ENCODE results near the gene MGAT5B. TPM values are rescaled to one million over a fixed set of nuclear protein-coding genes. Genes with fewer than 3 reads are reported as not detected.

The MGAT5B gene
- total and polyA plus RNA-seq, 4 experiments from 2014 or later, result 0.25 to 2.4 (median 1.8) TPM; not detected in 1

- Histone ChIP-seq H3K27ac (ENCODE audit: low read depth, low read length) (no peak overlapping the region), H3K4me1 (ENCODE audit: insufficient read depth, low read length) (no peaks in the 10 kb centered on the region), H3K27me3 (ENCODE audit: insufficient read depth, low read length) (no peaks in the 10 kb centered on the region), H3K4me3 (ENCODE audit: low read length in 2 of 2) (no peak overlapping the region), H3K9me3 (ENCODE audit: control insufficient read depth in 1 of 2, low read length in 2 of 2) (no peaks in the 10 kb centered on the region), H3K36me3 (ENCODE audit: insufficient read depth, low read length) (no peaks in the 10 kb centered on the region)
- no peak for DNase-seq
- intact Hi-C loops (cut with micrococcal nuclease), result no loop called here
- CTCF ChIA-PET (ENCODE audit: partially characterized antibody), result no interaction called here
- peaks cover 0 to 1% (median 0%) of the 10 kb centered on the region in 4 donors for H3K4me1 Mint-ChIP-seq
- POLR2A ChIA-PET (ENCODE audit: partially characterized antibody), result no interaction called here
- H3K27ac Mint-ChIP-seq, result no peak overlapping the region
- H3K9me3 Mint-ChIP-seq, result peaks cover 0 to 6% (median 1%) of the 10 kb centered on the region in 8 donors
- no peaks in the 10 kb centered on the region for H3K36me3 Mint-ChIP-seq
- no peak overlapping the region for H3K4me3 Mint-ChIP-seq
- H3K27me3 Mint-ChIP-seq, result peaks cover 4 to 8% of the 10 kb centered on the region in 2 donors
Observed at GRCh38 chr17:76905836-76906235, 37.6 kb downstream of the MGAT5B start.

DNA sequence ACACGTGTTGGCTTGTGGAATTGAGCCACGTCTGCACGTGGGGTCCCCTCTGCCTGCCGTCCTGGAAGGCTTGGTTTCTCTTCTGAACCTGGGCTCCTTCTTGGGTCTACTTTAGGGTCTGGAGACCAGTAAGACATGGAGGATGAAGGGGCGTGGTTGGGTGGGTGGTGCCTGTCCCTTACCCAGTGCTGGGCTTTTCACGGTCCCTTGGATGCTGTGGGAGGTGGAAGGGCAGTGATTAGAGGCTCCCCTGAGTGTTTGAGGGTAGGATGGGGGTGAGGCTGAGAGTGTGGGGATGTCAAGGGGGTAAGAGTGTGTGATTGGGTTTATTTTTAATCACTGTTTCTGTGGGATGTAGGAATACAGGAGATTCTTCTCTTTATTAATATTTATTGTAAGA is 38.3 kb downstream of the MGAT5B start:
- Histone ChIP-seq H3K27me3 (ENCODE audit: insufficient read depth, low read length) (no peaks in the 10 kb centered on the region), H3K4me3 (ENCODE audit: low read length in 2 of 2) (no peak overlapping the region), H3K9me3 (ENCODE audit: control insufficient read depth in 1 of 2, low read length in 2 of 2) (no peaks in the 10 kb centered on the region), H3K27ac (ENCODE audit: low read depth, low read length) (no peak overlapping the region), H3K36me3 (ENCODE audit: insufficient read depth, low read length) (no peaks in the 10 kb centered on the region), H3K4me1 (ENCODE audit: insufficient read depth, low read length) (no peaks in the 10 kb centered on the region)
- no peak for DNase-seq
- Mint-ChIP-seq H3K27ac (no peak overlapping the region), H3K9me3 (peaks cover 0 to 6% (median 1%) of the 10 kb centered on the region in 8 donors), H3K4me3 (no peak overlapping the region), H3K4me1 (peaks cover 0 to 1% (median 0%) of the 10 kb centered on the region in 4 donors), H3K36me3 (no peaks in the 10 kb centered on the region), H3K27me3 (peaks cover 4 to 9% of the 10 kb centered on the region in 2 donors)
- ChIA-PET CTCF (ENCODE audit: partially characterized antibody) (no interaction called here), POLR2A (ENCODE audit: partially characterized antibody) (no interaction called here)
- intact Hi-C loops (cut with micrococcal nuclease), result no loop called here

DNA sequence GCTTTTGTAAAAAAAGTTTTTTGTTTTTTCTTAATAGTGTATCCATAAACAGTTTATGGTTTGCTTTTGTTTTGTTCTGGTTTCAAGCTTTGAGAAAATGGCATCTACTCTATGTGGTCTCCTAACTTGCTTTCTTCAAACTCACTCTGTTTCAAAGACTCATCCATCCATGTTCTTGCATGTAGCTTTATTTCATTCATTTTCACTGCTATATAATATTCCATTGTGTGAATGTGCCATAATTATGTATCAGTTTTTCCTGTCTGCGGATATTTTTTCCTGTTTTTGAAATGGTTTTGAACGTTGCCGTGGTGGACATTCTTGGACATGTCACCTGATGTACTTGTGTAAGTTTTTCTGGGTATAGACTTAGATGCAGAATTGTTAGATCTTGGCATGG is 39.1 kb downstream of the MGAT5B start:
- H3K27me3 Mint-ChIP-seq, result peaks cover 4 to 10% of the 10 kb centered on the region in 2 donors
- intact Hi-C loops (cut with micrococcal nuclease), result no loop called here
- H3K4me1 ChIP-seq (ENCODE audit: insufficient read depth, low read length), result no peaks in the 10 kb centered on the region
- CTCF ChIA-PET (ENCODE audit: partially characterized antibody), result no interaction called here
- peaks cover 0 to 6% (median 1%) of the 10 kb centered on the region in 8 donors for H3K9me3 Mint-ChIP-seq
- POLR2A ChIA-PET (ENCODE audit: partially characterized antibody), result no interaction called here
- H3K36me3 Mint-ChIP-seq, result no peaks in the 10 kb centered on the region
- no peak overlapping the region for H3K4me3 Mint-ChIP-seq
- peaks cover 0 to 1% (median 0%) of the 10 kb centered on the region in 4 donors for H3K4me1 Mint-ChIP-seq
- H3K36me3 ChIP-seq (ENCODE audit: insufficient read depth, low read length), result no peaks in the 10 kb centered on the region
- H3K9me3 ChIP-seq (ENCODE audit: control insufficient read depth in 1 of 2, low read length in 2 of 2), result no peaks in the 10 kb centered on the region
- H3K27ac ChIP-seq (ENCODE audit: low read depth, low read length), result no peak overlapping the region
- no peak for DNase-seq
- no peaks in the 10 kb centered on the region for H3K27me3 ChIP-seq (ENCODE audit: insufficient read depth, low read length)
- H3K27ac Mint-ChIP-seq, result no peak overlapping the region
- H3K4me3 ChIP-seq (ENCODE audit: low read length in 2 of 2), result no peak overlapping the region

DNA sequence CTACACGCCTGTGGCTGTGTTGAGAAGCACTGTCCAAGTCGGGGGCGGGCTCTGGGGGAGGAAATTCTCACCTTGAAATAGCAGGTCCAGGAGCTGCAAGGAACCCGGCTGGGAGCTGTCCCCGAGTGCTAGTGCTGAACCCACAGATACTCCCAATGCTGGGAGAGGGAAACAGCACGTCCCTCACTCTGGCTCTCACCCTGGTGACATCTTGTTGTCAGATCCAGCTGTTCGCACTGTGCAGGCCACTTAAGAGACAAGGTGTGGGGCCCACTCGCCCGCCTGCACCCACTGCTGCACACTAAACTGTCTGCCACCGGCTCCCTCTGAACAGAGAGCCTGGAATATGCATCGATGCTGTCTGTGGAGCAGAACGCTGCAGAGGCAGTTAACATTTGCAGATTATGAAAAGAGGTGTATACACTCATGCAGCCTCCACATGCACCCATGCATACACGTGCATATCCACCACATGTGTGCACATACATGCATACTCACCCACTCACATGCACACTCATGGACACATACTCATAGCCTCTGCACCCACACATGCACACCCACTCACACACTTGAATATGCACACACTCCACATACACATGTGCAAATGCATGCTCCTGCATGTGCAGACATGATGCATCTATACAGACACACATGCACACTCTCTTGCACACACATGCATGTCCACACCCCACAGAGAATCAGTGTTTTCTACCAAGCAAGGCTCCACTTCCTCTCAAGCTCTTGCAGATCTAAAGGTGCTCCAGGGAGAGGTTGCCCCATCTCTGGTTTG is 42.0 kb downstream of the MGAT5B start:
- Mint-ChIP-seq H3K36me3 (no peaks in the 10 kb centered on the region), H3K4me1 (peaks cover 0 to 1% (median 0%) of the 10 kb centered on the region in 4 donors), H3K9me3 (peaks cover 0 to 6% (median 1%) of the 10 kb centered on the region in 8 donors), H3K27me3 (peaks cover 4 to 15% of the 10 kb centered on the region in 2 donors), H3K4me3 (no peak overlapping the region), H3K27ac (no peak overlapping the region)
- Histone ChIP-seq H3K27me3 (ENCODE audit: insufficient read depth, low read length) (no peaks in the 10 kb centered on the region), H3K4me3 (ENCODE audit: low read length in 2 of 2) (no peak overlapping the region), H3K4me1 (ENCODE audit: insufficient read depth, low read length) (no peaks in the 10 kb centered on the region), H3K27ac (ENCODE audit: low read depth, low read length) (no peak overlapping the region), H3K36me3 (ENCODE audit: insufficient read depth, low read length) (no peaks in the 10 kb centered on the region), H3K9me3 (ENCODE audit: control insufficient read depth in 1 of 2, low read length in 2 of 2) (no peaks in the 10 kb centered on the region)
- intact Hi-C loops (cut with micrococcal nuclease), result no loop called here
- ChIA-PET POLR2A (ENCODE audit: partially characterized antibody) (no interaction called here), CTCF (ENCODE audit: partially characterized antibody) (no interaction called here)
- peak in 4 of 5 donors; percentile 14 to 36 (median 28) for DNase-seq

DNA sequence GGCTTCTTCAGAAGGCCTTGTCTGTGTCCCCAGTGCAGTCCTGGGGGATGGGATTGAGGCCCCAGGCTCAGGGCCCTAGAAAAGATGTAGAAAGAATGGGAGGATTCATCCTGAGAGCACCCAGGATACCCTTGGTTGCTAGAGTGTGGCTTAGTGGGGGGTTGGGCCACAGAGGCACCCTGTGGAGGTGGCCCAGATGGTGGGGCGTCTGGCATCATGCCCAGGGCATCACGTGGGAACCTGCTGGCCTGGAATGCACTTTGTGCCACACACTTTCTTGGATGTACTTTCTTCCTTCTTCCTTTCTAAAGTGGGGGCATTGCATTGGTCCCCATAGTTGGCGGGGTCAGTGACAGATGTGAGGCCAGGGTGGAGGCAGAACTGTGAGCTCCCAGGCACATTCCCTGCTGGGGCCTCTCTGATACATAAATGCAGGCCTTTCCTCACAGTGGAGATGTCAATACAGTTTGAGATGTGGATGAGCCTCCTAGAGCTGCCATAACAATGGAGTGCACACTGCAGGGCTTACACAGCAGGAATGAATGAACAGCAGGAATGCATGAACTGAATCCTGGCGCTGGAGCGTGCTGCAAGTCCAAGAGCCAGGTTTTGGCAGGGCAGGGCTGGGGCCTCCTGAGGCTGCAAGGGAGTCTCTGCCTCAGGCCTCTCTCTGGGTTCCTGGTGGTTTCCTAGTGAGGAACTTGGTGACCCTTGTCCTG is 43.3 kb downstream of the MGAT5B start:
- H3K27me3 ChIP-seq (ENCODE audit: insufficient read depth, low read length), result no peaks in the 10 kb centered on the region
- peaks cover 0 to 1% (median 0%) of the 10 kb centered on the region in 4 donors for H3K4me1 Mint-ChIP-seq
- no peak overlapping the region for H3K4me3 ChIP-seq (ENCODE audit: low read length in 2 of 2)
- no peak for DNase-seq
- H3K4me1 ChIP-seq (ENCODE audit: insufficient read depth, low read length), result no peaks in the 10 kb centered on the region
- no peaks in the 10 kb centered on the region for H3K9me3 ChIP-seq (ENCODE audit: control insufficient read depth in 1 of 2, low read length in 2 of 2)
- peaks cover 0 to 6% (median 1%) of the 10 kb centered on the region in 8 donors for H3K9me3 Mint-ChIP-seq
- H3K27me3 Mint-ChIP-seq, result peaks cover 4 to 15% of the 10 kb centered on the region in 2 donors
- H3K27ac ChIP-seq (ENCODE audit: low read depth, low read length), result no peak overlapping the region
- intact Hi-C loops (cut with micrococcal nuclease), result no loop called here
- no peaks in the 10 kb centered on the region for H3K36me3 ChIP-seq (ENCODE audit: insufficient read depth, low read length)
- ChIA-PET POLR2A (ENCODE audit: partially characterized antibody) (no interaction called here), CTCF (ENCODE audit: partially characterized antibody) (no interaction called here)
- no peak overlapping the region for H3K4me3 Mint-ChIP-seq
- H3K36me3 Mint-ChIP-seq, result no peaks in the 10 kb centered on the region
- H3K27ac Mint-ChIP-seq, result no peak overlapping the region

- intact Hi-C loops (cut with micrococcal nuclease), result no loop called here
Observed at GRCh38 chr17:76912421-76913164, 44.4 kb downstream of the MGAT5B start.

DNA sequence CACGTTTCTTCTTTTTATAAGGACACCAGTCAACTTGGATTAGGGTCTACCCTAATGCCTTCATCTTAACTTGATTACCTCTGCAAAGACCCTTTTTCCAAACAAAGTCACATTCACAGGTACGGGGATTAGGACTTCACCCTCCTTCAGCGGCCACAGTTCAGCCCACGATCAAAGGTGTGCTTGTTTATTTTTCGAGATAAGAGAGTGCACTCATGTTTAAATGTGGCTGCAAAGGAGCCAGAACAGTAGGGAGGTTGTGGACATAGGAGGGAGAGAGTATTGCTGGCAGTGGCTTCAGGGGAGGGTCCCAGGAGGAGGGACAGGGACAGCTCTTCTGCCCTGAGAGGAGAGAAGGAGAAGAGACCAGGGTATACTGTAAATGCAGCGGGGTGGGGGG is 46.7 kb downstream of the MGAT5B start:
- Mint-ChIP-seq H3K4me3 (no peak overlapping the region), H3K27ac (no peak overlapping the region), H3K36me3 (no peaks in the 10 kb centered on the region), H3K4me1 (peaks cover 0 to 1% (median 0%) of the 10 kb centered on the region in 4 donors), H3K27me3 (peaks cover 6 to 7% of the 10 kb centered on the region in 2 donors), H3K9me3 (no peaks in the 10 kb centered on the region)
- Histone ChIP-seq H3K4me1 (ENCODE audit: insufficient read depth, low read length) (no peaks in the 10 kb centered on the region), H3K36me3 (ENCODE audit: insufficient read depth, low read length) (no peaks in the 10 kb centered on the region), H3K27ac (ENCODE audit: low read depth, low read length) (no peak overlapping the region), H3K9me3 (ENCODE audit: control insufficient read depth in 1 of 2, low read length in 2 of 2) (no peaks in the 10 kb centered on the region), H3K4me3 (ENCODE audit: low read length in 2 of 2) (no peak overlapping the region), H3K27me3 (ENCODE audit: insufficient read depth, low read length) (no peaks in the 10 kb centered on the region)
- POLR2A ChIA-PET (ENCODE audit: partially characterized antibody), result no interaction called here
- CTCF ChIA-PET (ENCODE audit: partially characterized antibody), result no interaction called here
- no peak for DNase-seq
- intact Hi-C loops (cut with micrococcal nuclease), result no loop called here

More at GRCh38 chr17:76912421-76913164, 44.4 kb downstream of the MGAT5B start:
- Mint-ChIP-seq H3K27ac (no peak overlapping the region), H3K9me3 (peaks cover 0 to 4% (median under 1%) of the 10 kb centered on the region in 8 donors), H3K4me1 (peaks cover 0 to 1% (median 0%) of the 10 kb centered on the region in 4 donors), H3K27me3 (peaks cover 6 to 12% of the 10 kb centered on the region in 2 donors), H3K4me3 (no peak overlapping the region), H3K36me3 (no peaks in the 10 kb centered on the region)
- no peaks in the 10 kb centered on the region for H3K27me3 ChIP-seq (ENCODE audit: insufficient read depth, low read length)
- no peaks in the 10 kb centered on the region for H3K4me1 ChIP-seq (ENCODE audit: insufficient read depth, low read length)
- H3K27ac ChIP-seq (ENCODE audit: low read depth, low read length), result no peak overlapping the region
- POLR2A ChIA-PET (ENCODE audit: partially characterized antibody), result no interaction called here
- H3K36me3 ChIP-seq (ENCODE audit: insufficient read depth, low read length), result no peaks in the 10 kb centered on the region
- CTCF ChIA-PET (ENCODE audit: partially characterized antibody), result no interaction called here
- H3K4me3 ChIP-seq (ENCODE audit: low read length in 2 of 2), result no peak overlapping the region
- no peak for DNase-seq
- no peaks in the 10 kb centered on the region for H3K9me3 ChIP-seq (ENCODE audit: control insufficient read depth in 1 of 2, low read length in 2 of 2)

Measured in CD4-positive, alpha-beta memory T cell (primary cell).